Measurements from ENCODE around the gene MPPE1.
"Not testable (repeated sequence)": the region's sequence is repeated elsewhere in the genome, so short reads cannot be mapped to it uniquely, and the experiment has no call there.

Gene MPPE1

DNA sequence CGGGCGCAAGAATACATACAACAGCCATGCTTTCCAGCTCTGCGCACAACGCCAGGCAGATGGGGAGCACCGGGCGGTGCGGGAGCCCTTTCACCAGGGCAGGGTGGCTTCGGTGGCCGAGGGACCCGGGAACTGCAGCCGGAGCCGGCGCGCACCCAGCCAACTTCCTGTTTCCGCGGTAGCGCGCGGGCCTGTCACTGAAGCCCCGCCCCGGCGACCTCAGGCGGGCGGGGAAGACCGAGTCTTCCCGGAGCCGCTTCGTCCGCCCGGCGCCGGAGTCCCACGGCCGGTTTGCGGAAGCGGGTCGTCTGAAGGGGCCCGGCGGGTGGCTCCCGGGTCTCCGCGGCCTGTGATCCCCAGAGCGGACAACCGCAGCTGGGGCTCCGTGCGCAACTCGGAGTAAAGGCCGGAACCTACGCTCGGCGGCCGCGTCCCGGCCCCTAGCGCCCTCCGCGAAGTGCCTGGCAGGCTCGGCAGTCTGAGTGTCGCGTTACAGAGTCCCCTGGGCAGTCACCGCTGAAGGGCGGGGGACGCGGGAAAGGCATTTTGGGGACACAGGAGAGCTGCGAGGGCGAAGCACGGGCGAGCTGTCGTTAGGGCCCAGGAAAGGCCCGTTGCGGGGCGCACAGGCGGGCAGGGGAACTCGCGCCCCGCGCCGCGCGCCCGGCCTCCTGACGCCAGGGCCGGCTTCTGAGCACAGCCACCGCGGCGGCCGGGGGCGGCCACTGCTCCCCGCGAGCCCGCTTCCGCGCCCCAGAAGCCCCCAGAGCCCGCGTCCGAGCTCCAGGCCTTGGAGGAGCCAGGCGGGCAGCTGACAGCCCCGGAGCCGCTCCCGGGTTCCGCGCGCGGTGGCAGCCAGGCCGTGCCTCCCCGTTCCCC is at the start of gene MPPE1:
Gene MPPE1 (minus strand): TSS at position 136 of the 879 bp plus-strand sequence. CDS start 11,053 bp downstream, outside the sequence.
- DNase-seq, result peak; percentile 86

- no peak for DNase-seq
These were observed 49.5 kb upstream of the MPPE1 start for GRCh38 chr18:11957636-11958035.

DNA sequence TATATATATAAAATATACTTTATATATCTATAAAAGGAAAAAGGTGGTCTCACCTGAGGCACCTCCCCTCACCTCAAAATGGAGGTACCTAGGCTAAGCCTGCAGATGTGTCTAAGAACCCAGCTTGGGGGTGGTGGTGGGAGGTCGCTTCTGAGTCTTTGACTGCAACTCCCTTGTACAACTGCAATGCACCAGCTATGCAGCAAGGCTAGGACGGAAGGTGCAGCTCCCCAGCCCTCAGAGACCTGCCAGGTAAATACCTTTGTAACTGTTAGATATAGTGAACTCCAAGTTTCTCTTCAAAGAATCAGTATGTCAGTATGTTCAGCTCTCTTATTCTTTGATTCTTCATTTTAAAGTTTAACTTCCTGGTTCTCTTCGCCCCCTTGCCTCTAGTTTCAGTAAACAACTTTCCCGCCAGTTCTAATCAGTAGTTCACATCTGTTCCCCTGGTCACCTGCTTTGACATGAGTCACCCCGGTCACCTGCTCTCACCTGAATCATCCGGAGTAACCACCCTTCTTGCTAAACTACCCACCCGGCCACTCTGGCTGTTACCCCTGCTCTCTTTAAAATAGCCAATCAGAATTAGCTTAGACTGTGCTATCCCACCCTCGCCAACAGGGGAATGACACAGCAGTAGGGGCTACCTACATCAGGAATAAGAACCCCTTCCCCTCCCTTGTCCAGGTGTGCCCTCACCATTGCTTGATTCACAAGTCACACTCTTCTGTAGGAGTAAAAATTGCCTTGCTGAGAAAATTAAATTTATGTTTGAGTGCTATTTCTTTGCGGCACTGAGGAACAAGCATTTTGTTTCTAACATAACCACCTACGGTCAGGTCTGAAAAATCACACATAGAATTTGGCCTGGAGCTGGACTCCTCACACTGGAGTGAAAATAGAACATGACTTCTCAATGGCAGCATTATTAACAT is 48.5 kb upstream of the MPPE1 start:
- no peak for DNase-seq

DNA sequence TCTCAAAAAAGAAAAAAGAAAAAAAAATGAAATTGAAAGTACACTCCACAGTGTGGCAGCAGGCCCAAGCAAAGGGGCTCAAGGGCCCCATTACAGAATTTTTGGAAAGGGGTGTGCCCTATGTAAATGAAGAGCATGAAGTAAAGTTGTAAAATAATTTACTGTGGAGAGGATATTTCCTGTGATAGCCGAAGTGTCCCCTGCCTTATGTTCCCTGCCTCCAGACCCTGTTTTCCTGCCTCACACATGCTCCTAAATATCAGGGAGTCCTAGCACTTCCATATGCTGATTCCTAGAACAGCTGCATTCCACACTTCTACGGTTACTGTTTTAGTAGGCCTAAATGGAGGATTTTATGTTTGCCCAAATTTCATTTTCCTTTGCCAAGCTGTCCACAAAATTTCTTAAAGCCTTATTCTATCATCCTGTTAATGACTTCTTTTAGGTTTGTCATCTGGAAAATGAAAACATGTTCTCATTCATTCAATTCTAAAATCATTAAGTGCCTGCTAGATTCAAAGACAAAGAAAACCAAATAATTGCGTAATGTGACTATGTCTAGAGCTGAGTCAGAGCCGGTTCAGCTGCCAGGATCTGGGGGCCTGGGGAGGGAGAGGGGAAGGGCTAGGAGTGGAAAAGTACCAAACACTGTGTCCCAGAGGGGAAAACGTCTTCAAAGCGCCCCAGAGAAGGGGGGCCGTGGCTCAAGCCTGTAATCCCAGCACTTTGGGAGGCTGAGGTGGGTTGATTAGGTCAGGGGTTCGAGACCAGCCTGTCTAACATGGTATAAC is 47.3 kb upstream of the MPPE1 start:
- DNase-seq, result no peak

DNA sequence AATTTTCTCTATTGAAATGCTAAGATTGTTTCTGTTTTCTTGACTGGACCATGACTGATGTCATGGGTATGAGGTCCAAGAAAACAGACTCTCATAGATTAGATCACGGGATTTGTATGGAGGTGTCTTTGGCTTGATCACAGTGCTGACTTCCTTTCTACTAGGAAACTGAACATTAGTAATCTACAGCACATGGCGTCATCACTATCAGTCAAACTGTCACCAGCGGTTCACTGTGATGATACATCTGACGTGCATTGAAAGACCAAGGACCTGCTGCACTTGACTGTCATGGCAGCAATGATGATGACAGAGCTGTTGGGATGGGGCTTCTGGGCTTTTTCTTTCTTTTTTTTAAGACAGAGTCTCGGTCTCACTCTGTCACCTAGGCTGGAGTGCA is 45.0 kb upstream of the MPPE1 start:
- DNase-seq, result no peak

GRCh38 chr18:11951390-11951851 is 43.3 kb upstream of the MPPE1 start:
- no peak for DNase-seq

DNA sequence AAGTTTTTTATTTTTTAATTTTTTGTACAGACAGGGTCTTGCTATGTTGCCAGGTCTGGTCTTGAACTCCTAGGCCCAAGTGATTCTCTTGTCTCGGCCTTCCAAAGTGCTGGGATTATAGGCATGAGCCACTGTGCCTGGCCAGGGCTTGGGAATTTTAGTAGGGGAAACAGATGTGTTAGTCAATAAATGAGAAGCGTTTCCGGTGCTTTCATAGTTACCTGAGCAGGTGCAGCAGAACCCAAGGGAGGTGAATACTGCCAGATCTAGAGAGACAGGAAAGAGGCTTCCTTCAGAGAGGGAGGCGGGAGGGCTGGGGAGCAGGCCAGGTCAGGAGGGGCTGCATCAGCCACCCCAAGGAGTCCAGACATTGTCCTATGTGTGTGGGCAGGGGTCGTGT is 42.7 kb upstream of the MPPE1 start:
- DNase-seq, result no peak

- DNase-seq, result no peak
These were observed 40.9 kb upstream of the MPPE1 start for GRCh38 chr18:11948852-11949523.

DNA sequence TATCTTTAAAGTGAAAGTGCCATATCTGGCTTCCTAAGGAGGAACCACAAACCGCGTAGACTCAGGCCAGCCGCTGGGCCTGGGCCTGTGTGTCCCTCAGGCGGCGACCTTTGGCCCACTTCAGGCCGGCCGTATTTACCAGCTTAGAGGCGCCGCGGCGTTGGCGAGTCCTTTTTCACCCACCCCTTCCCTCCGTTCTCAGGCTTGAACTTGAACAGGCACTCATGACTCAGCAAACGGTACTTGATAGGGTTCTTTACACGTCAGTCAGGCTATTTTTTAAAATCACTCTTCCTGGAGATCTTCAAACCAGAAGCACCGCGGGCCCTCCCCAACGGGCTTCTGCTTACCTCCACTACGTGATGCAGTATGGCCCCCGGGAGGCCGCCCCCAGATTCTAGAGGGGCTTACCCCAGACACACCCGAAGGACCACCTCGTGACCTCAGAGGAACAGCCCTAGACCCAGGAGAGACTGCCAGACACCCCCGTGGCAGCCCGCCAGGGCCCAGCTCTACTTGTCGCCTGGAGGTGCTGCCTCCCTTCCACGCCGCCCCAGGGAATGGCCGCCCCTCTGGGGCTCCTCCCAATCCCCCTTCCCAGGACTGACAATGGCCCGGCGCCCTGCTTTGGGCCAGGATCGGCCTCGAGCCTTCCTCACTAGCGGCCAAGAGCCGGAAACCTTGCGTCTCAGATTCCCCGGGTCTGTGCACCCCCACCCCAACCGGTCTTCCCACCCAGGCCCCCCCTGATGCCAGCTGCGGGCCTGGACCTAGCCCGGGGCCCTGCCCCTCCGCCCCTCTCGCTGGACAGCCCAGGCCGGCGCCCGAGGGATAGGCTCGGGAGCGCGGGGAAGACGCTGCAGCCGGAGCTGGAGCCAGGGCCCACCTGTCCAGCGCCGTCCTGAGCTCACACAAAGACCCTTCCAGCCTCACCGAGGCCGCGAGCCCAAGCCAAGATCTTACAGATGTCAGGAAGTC is 39.4 kb upstream of the MPPE1 start:
- peak; percentile 47 for DNase-seq

DNA sequence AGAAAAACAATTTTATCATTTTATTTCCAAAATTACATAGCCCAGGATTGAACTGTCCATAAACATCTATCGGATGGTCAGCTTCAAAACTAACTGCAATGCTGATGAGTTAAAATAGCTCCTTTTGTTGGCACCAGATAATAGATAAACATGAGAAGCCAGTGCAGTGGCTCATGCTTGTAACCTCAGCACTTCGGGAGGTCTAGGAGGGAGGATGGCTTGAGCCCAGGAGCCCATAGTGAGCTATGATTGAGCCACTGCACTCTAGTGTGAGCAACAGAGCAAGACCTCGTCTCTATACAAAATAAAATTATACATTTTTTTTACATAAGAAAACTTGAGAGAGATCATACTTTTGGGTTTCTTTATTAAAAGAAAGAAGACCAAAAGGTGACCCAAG is 38.6 kb upstream of the MPPE1 start:
- DNase-seq, result no peak

- DNase-seq, result not testable (repeated sequence)
These were observed 37.9 kb upstream of the MPPE1 start for GRCh38 chr18:11945834-11946659.

DNA sequence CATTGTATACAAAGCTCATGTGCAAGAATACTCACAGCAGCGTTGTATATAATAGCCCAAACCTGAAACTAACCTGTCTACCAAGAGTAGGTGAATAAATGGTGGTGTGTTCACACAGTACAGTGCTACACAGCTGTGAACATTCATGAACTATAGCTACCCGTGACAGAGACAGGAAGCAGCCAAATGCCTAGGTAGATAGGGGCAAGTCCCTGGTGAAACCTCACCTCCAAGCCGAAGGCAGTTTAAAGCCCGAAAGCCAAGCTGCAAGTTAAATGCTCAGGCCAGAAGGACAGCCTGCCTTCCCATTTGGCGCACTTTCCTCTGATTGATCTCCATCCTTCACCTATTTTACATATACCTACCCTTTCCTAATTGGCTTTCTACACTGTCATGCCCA is 36.7 kb upstream of the MPPE1 start:
- no peak for DNase-seq

GRCh38 chr18:11944252-11944651 is 36.1 kb upstream of the MPPE1 start:
- no peak for DNase-seq

GRCh38 chr18:11943551-11943950 is 35.4 kb upstream of the MPPE1 start:
- DNase-seq, result no peak

DNA sequence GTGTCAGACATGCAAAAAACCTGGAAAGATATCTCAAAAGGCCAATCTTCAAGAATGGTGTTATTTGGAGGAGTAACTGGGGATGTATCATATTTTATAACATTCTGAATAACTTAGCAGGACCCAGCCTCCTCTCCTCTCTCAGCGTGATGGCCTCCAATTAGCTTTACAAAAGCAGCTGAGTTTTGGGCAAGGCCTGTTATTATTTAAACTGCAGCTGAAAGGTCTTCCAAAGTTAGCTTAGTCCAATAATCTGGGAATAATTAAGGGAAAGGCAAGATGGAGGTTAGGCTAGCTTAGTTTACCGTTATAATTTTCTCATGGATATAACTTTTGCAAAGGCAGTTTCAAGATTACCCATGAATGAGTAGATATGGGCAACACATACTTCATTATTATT is 32.8 kb upstream of the MPPE1 start:
- no peak for DNase-seq

DNA sequence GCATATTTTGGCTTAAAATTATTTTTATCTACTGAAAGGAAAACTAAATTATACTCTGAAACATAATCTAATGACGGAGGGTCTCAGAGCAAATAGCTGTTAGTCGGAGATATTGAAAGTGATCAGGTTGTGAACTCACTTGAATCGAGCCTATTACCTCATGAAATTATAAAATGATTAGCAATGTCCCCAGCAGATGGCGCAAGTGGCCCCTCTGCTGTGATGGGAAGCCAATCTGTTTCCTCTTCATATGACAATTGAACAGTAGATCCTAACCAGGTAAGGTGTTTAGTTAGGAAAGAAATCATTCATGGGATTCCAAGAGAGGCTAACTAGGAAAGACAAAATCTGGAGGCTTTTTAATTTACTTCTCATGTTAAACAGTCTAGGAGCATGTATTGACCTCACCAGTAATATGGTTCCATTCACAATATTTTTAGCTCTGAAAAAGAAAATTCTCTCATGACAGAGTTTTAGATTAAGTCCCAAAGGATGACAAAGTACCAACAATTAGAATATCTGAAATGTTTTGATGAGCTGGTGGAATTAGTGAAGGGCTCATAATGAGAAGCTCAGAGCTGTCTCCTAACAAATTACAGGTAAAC is 29.9 kb upstream of the MPPE1 start:
- peak; percentile 75 for DNase-seq

- no peak for DNase-seq
These were observed 24.3 kb upstream of the MPPE1 start for GRCh38 chr18:11932393-11932792.

- no peak for DNase-seq
These were observed 19.4 kb upstream of the MPPE1 start for GRCh38 chr18:11927497-11927896.

DNA sequence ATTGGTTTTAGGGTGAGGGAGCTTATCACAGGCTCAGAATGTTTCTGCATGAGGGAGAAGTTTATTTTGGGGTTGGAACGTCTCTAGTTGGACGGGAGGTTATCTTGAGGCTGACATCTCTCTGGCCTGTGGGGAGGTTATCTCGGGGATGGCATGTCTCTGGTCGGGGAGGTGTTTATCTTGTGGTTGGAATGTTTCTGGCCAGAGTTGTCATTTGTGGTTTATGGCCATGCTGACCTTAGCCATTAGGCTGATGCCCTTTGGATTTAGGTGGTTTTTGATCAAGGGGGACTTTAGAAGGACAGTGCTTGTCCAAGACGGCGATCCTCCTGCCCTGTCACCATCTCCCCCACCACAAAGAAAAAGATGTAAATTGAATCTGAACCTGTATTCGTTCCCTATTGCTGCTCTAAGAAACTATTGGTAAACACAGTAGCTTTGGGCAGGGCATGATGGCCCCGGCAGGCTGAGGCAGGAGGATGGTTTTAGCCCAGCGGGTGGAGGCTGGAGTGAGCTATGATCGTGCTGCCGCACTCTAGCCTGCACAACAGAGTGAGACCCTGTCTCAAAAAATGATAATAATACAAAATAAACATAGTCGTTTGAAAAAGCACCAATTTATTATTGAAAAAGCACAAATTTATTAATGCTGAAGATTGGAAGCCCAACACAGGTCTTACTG is 17.8 kb upstream of the MPPE1 start:
- DNase-seq, result no peak
